Tibial nerve (tissue), 4 donors: ENCODE data around the gene ADAMTSL1. TPM values are rescaled to one million over a fixed set of nuclear protein-coding genes. Genes with fewer than 3 reads are reported as not detected.

Experiments
- DNase-seq, 2 donors: peaks; one replicate each; pipeline ENCODE4 v3.0.0-alpha.2; 2019; ENCODE audit warnings: low spot score in 2 of 2
- H3K27ac ChIP-seq, 4 donors: fragments of 200-600 bp; sonication (generic) in 3 of 4; one replicate each; pipeline ENCODE4 v1.5.1; 2017 to 2019; ENCODE audit warnings: mild to moderate bottlenecking in 1 of 4
- H3K27me3 ChIP-seq, 2 donors: fragments of 200-600 bp; sonication (generic) in 1 of 2; one replicate each; pipeline versions ENCODE4 v1.5.1 to v1.6.0; 2017 to 2019
- H3K36me3 ChIP-seq, 3 donors: fragments of 200-600 bp; sonication (generic); one replicate each; pipeline ENCODE4 v1.5.1; 2018 to 2019
- H3K4me1 ChIP-seq, 4 donors: fragments of 200-600 bp; sonication (generic) in 3 of 4; one replicate each; pipeline ENCODE4 v1.5.1; 2017 to 2019
- H3K4me3 ChIP-seq, 4 donors: fragments of 200-600 bp; sonication (generic) in 3 of 4; one replicate each; pipeline ENCODE4 v1.5.1; 2017 to 2019; ENCODE audit warnings: mild to moderate bottlenecking in 1 of 4, moderate library complexity in 1 of 4
- H3K9me3 ChIP-seq, 4 donors: fragments of 200-600 bp; sonication (generic) in 3 of 4; one replicate each; pipeline ENCODE4 v1.5.1; 2017 to 2019
- CTCF ChIP-seq, 5 experiments: fragments of 200-600 bp in 3 of 5; fragments of 450-650 bp in 2 of 5; sonication (generic) in 3 of 5; IDR thresholded peaks; one replicate each; pipeline ENCODE4 v1.5.1; 2016 to 2019; ENCODE audit warnings: antibody characterized with exemption in 5 of 5, mild to moderate bottlenecking in 3 of 5, moderate library complexity in 2 of 5
- EP300 ChIP-seq, 2 donors: sonication (generic); formaldehyde crosslinking; IDR thresholded peaks; one replicate each; pipeline ENCODE4 v1.6.1; 2017; ENCODE audit warnings: antibody characterized with exemption in 2 of 2, mild to moderate bottlenecking in 1 of 2
- POLR2A ChIP-seq, 2 donors: fragments of 450-650 bp; IDR thresholded peaks; one replicate each; pipeline ENCODE4 v1.6.1; 2017; ENCODE audit warnings: antibody characterized with exemption in 2 of 2, mild to moderate bottlenecking in 2 of 2, moderate library complexity in 2 of 2
- WGBS, 2 donors: methylation state at CpG; one replicate each; pipeline ENCODE4 v1.1.5; 2018; 5-methylcytosine and 5-hydroxymethylcytosine counted together
- total RNA-seq, 4 donors: library from RNA; depleted of rRNA; stranded (reverse); fragments of >200 nt; gene quantifications; one replicate each; pipeline ENCODE4 v1.1.0, GENCODE V29; 2016

The ADAMTSL1 gene
- total RNA-seq, 4 donors from 2014 or later = 11.9 to 27.1 (median 21.3) TPM

- no peaks in the 10 kb centered on the region for H3K27me3 ChIP-seq
- H3K4me3 ChIP-seq = no peak overlapping the region
- peaks cover 0 to 12% (median 0%) of the 10 kb centered on the region in 4 donors for H3K4me1 ChIP-seq
- DNase-seq = no peak
- peaks cover 0 to 7% (median 0%) of the 10 kb centered on the region in 3 donors for H3K36me3 ChIP-seq
- WGBS, 2 donors = 82 to 83% methylated on average over 5 of the region's 5 CpGs
- H3K27ac ChIP-seq = no peak overlapping the region
- peaks cover 0 to 19% (median 9%) of the 10 kb centered on the region in 4 donors for H3K9me3 ChIP-seq
- TF ChIP-seq POLR2A (IDR thresholded peaks at IDR 0.05) (no peak), CTCF (IDR thresholded peaks at IDR 0.05) (no peak), EP300 (IDR thresholded peaks at IDR 0.05) (no peak)
These were observed 65.3 kb downstream of the ADAMTSL1 start for GRCh38 chr9:18539203-18539693.

- peak overlapping the region in 1 of 4 donors; percentile 4 for H3K27ac ChIP-seq
- WGBS, 2 donors = 86 to 88% methylated on average over 2 of the region's 2 CpGs
- H3K27me3 ChIP-seq = no peaks in the 10 kb centered on the region
- H3K36me3 ChIP-seq = no peaks in the 10 kb centered on the region
- H3K4me1 ChIP-seq = peaks cover 0 to 12% (median 0%) of the 10 kb centered on the region in 4 donors
- TF ChIP-seq POLR2A (IDR thresholded peaks at IDR 0.05) (no peak), CTCF (IDR thresholded peaks at IDR 0.05) (no peak), EP300 (IDR thresholded peaks at IDR 0.05) (no peak)
- H3K9me3 ChIP-seq = no peaks in the 10 kb centered on the region
- no peak overlapping the region for H3K4me3 ChIP-seq
- DNase-seq = no peak
These were observed 69.0 kb downstream of the ADAMTSL1 start for GRCh38 chr9:18542837-18543405.

GRCh38 chr9:18543406-18544192 lies 69.6 kb downstream of the ADAMTSL1 start:
- peak overlapping the region in 2 of 4 donors; percentile 1 to 2 for H3K27ac ChIP-seq
- 56 to 58% methylated on average over 5 of the region's 5 CpGs for WGBS, 2 donors
- no peak for DNase-seq
- H3K4me3 ChIP-seq = no peak overlapping the region
- no peaks in the 10 kb centered on the region for H3K36me3 ChIP-seq
- no peak for TF ChIP-seq CTCF (IDR thresholded peaks at IDR 0.05)
- TF ChIP-seq EP300 (IDR thresholded peaks at IDR 0.05) = no peak
- no peak for TF ChIP-seq POLR2A (IDR thresholded peaks at IDR 0.05)
- H3K9me3 ChIP-seq = no peaks in the 10 kb centered on the region
- H3K4me1 ChIP-seq = peaks cover 0 to 12% (median 0%) of the 10 kb centered on the region in 4 donors
- H3K27me3 ChIP-seq = no peaks in the 10 kb centered on the region

- no peaks in the 10 kb centered on the region for H3K27me3 ChIP-seq
- H3K4me1 ChIP-seq = peaks cover 0 to 12% (median 0%) of the 10 kb centered on the region in 4 donors
- 95 to 99% methylated on average over 3 of the region's 3 CpGs for WGBS, 2 donors
- H3K27ac ChIP-seq = no peak overlapping the region
- TF ChIP-seq POLR2A (IDR thresholded peaks at IDR 0.05) = no peak
- no peak for TF ChIP-seq EP300 (IDR thresholded peaks at IDR 0.05)
- TF ChIP-seq CTCF (IDR thresholded peaks at IDR 0.05) = no peak
- DNase-seq = no peak
- H3K4me3 ChIP-seq = no peak overlapping the region
- no peaks in the 10 kb centered on the region for H3K9me3 ChIP-seq
- no peaks in the 10 kb centered on the region for H3K36me3 ChIP-seq
These were observed 70.5 kb downstream of the ADAMTSL1 start for GRCh38 chr9:18544456-18544855.
